Right cardiac atrium (tissue), 5 donors: ENCODE results near the gene PITPNC1. TPM values are rescaled to one million over a fixed set of nuclear protein-coding genes. Genes with fewer than 3 reads are reported as not detected.
A peak's percentile ranks its signal among the peaks of the same experiment; 100 is the strongest.
"Not testable (repeated sequence)": the region's sequence is repeated elsewhere in the genome, so short reads cannot be mapped to it uniquely, and the experiment has no call there.

Source experiments
- ATAC-seq, 2 donors: fragments of 200-7000 bp; cut with Tn5 transposase; one replicate each; pipeline versions ENCODE4 v1.8.0 to v1.9.1; 2020; ENCODE audit warnings: moderate library complexity in 2 of 2, mild to moderate bottlenecking in 1 of 2
- DNase-seq, 3 donors: peaks; one replicate each; pipeline ENCODE4 v3.0.0-alpha.2; 2020
- H3K27ac ChIP-seq: one replicate; pipeline ENCODE4 v1.5.1; 2013; ENCODE audit warnings: mild to moderate bottlenecking, low read length, control low read depth, moderate library complexity
- H3K27me3 ChIP-seq: one replicate; pipeline ENCODE4 v1.6.1; 2013; ENCODE audit not compliant: control insufficient read depth, insufficient read depth
- H3K4me1 ChIP-seq: one replicate; pipeline ENCODE4 v1.6.1; 2013; ENCODE audit warnings: low read length; ENCODE audit not compliant: control insufficient read depth, insufficient read depth
- H3K4me3 ChIP-seq: one replicate; pipeline ENCODE4 v1.5.1; 2013; ENCODE audit warnings: low read length, control low read depth
- H3K9me3 ChIP-seq: one replicate; pipeline ENCODE4 v1.6.1; 2013; ENCODE audit warnings: low read length; ENCODE audit not compliant: control insufficient read depth
- WGBS: extraction: QIAGEN DNeasy Blood & Tissue Kit; methylation state at CpG from one replicate; pipeline ENCODE4 v1.1.7; 2013; 5-methylcytosine and 5-hydroxymethylcytosine counted together
- intact Hi-C, 4 donors: fragments of 100-400 bp; cut with DNase I; formaldehyde crosslinking; loops; one replicate each; pipeline versions ENCODE4 v1.11.0 to v1.14.0; 2022 to 2023
- polyA plus RNA-seq: library from polyadenylated mRNA; stranded (reverse); fragments of 200-250 nt; gene quantifications from one replicate; pipeline ENCODE4 v1.2.3, GENCODE V29; 2013
- total RNA-seq, 4 donors: library from RNA; stranded (reverse); fragmentation: NEBNext Ultra II Directional; extraction: Animal tissue kit (Norgen Biotek cat#: 25700); gene quantifications; one replicate each; pipeline ENCODE4 v1.2.1, GENCODE V29; 2021
- donor health status: healthy with polysubstance abuse.
- donor health status: DM: no; HTN: yes; CAD: no.
- donor health status: DM: no; HTN: no; CAD: no.
- donor health status: DM: no; HTN: yes; CAD: no; lungs with severe emphysema.
- donor health status: DM: yes; HTN: yes; CAD: no.

Gene PITPNC1
- total and polyA plus RNA-seq, 5 donors: 8.6 to 29.7 (median 24.1) TPM

DNA sequence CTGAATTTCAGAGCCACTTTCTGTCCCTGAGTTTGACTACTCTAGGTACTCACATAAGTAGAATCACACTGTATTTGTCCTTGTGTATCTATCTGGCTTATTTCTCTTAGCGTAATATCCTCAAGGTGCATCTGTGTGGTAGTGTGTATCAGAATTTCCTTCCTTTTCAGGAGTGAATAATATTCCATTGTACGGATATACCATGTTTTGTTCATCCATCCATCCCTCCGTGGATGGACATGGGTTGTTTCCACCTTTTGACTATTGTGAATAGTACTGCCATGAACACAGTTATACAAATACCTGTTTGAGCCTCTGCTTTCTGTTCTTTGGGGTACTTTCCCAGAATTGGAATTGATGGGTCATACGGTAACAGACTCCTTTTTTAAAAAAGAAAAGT is 111.7 kb downstream of the PITPNC1 start:
- WGBS: 99% methylated on average over 4 of the region's 4 CpGs
- Histone ChIP-seq H3K4me1 (peaks cover 8% of the 10 kb centered on the region), H3K9me3 (no peaks in the 10 kb centered on the region), H3K27ac (no peak overlapping the region), H3K27me3 (no peaks in the 10 kb centered on the region), H3K4me3 (no peak overlapping the region)
- no peak for ATAC-seq
- intact Hi-C loops: loop anchor here in 1 of 4 donors (10.0 kb wide), 1 partner anchor 116 kb away; no protein-coding TSS in a partner anchor
- no peak for DNase-seq

DNA sequence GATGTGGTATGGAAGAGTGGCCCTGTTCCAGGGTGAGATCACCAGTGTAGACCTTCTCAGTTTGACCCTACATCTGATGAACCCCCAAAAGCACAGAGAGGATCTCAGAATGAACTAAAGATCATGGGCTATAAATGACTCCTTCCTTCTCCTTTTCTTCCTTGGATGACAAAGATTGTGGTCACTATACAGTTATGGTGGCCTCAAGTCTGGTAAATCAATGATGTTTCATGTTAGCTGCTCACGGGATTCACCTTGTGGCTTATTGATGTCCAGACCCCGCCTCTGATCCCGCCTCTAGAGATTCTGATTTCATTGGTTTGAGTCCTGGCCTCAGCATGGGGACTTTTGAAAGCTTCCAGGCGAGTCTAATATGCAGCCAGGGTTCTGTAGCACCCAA is 112.2 kb downstream of the PITPNC1 start:
- 82% methylated on average over 4 of the region's 4 CpGs for WGBS
- H3K4me1 ChIP-seq: peaks cover 8% of the 10 kb centered on the region
- H3K27ac ChIP-seq: no peak overlapping the region
- no peaks in the 10 kb centered on the region for H3K9me3 ChIP-seq
- no peaks in the 10 kb centered on the region for H3K27me3 ChIP-seq
- no peak for DNase-seq
- no peak for ATAC-seq
- no peak overlapping the region for H3K4me3 ChIP-seq
- intact Hi-C loops: loop anchor here in 1 of 4 donors (10.0 kb wide), 1 partner anchor 116 kb away; no protein-coding TSS in a partner anchor

DNA sequence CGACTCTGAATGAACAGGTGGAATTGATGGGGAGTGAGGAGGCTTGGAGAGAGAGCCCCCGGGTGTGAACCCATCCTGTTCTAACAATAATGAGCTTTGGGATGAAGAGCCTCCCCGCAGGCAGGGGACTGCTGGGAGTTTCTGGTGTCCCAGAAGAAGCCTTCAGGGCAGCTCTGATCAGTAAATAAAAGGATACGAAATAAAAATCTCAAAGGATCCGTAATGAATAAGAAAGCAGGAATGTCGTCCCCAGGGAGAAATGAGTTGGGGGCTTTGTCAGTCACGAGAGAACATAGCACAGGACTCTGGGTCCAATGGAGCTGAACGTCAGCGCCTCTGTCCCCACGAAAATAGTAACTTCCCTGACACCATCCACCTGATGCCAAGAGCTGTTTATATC is 113.4 kb downstream of the PITPNC1 start:
- ATAC-seq (peak; percentile 27 to 31), DNase-seq (no peak)
- WGBS: 35% methylated on average over 10 of the region's 10 CpGs
- Histone ChIP-seq H3K27me3 (no peaks in the 10 kb centered on the region), H3K4me3 (peak overlapping the region; percentile 21), H3K9me3 (no peaks in the 10 kb centered on the region), H3K4me1 (peaks cover 8% of the 10 kb centered on the region), H3K27ac (peak overlapping the region; percentile 72)
- intact Hi-C loops: no loop called here

DNA sequence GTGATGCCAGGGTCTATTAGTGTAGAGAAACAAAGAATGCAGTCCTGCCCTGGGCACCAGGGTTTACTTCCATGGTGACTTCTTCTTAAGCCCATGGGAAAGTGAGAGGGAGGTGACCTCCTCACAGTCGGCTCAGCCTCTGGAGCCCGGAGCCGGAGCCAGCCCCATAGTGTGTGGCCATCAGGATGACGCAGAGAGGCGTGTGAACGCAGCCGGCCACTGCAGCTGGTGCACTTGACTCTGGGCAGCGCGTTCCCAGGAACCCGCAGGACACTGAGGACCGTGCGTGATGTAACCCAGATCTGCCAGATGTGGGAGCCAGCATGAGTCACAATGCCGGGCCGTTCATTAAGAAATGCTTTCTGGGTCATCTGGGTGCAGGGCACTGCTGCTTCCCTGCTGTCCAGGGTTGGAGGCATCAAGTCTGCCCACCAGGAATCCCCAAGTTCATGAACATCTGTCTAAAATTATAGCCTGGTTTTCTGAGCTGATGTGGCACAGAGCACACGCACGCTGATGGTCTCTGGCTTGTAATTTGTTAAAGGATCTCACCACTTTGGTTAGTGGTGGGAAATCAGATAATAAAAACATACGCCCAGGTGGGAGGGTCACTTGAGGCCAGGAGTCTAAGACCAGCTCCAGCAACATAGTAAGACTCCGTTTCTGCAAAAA is 114.1 kb downstream of the PITPNC1 start:
- 27% methylated on average over 18 of the region's 18 CpGs for WGBS
- DNase-seq (peak; percentile 93 to 95 (median 94)), ATAC-seq (peak; percentile 97 to 98)
- H3K27ac ChIP-seq: peak overlapping the region; percentile 84
- H3K4me3 ChIP-seq: peak overlapping the region; percentile 21
- intact Hi-C loops: no loop called here
- no peaks in the 10 kb centered on the region for H3K9me3 ChIP-seq
- no peaks in the 10 kb centered on the region for H3K27me3 ChIP-seq
- peaks cover 8% of the 10 kb centered on the region for H3K4me1 ChIP-seq

DNA sequence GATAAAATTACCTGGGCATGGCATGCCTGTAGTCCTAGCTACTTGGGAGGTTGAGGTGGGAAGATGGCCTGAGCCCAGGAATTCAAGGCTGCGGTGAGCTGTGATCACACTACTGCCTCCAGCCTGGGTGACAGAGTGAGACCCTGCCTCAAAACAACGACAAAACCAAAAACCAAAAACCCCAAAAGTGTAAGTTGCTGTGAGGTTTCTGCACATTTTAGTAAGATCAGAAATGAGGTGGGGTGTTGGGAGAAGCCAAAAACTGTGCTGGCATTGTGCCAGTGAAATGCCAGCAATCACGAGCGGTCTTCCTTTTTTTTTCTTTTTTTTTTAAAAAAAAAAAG is 114.6 kb downstream of the PITPNC1 start:
- DNase-seq: no peak
- Histone ChIP-seq H3K9me3 (no peaks in the 10 kb centered on the region), H3K27me3 (no peaks in the 10 kb centered on the region), H3K4me3 (no peak overlapping the region), H3K4me1 (peaks cover 8% of the 10 kb centered on the region), H3K27ac (peak overlapping the region; percentile 84)
- ATAC-seq: no peak
- intact Hi-C loops: no loop called here
- 57% methylated on average over 4 of the region's 4 CpGs for WGBS

DNA sequence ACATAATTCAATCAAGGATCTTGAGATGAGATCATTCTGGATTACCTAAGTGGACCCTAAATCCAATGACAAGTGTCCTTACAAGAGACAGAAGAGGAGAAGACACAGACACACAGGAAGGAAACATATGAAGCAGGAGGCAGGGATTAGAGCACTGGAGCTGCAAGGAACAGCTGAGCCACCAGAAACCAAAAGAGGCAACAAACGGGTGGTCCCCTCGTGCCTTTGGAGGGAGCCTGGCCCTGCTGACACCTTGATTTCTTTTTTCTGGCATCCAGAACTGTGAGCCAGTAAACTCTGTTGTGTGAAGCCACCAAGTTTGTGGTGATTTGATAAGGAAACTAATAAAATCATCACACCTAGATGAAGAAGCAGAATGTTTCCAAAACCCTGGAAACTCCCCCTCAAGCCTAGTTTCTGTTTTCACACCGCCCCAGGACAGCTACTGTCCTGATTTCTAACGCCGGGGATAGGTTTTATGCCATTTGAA is 115.2 kb downstream of the PITPNC1 start:
- Histone ChIP-seq H3K9me3 (no peaks in the 10 kb centered on the region), H3K4me3 (no peak overlapping the region), H3K27ac (no peak overlapping the region), H3K4me1 (peaks cover 8% of the 10 kb centered on the region), H3K27me3 (no peaks in the 10 kb centered on the region)
- 41% methylated on average over 5 of the region's 5 CpGs for WGBS
- intact Hi-C loops: no loop called here
- no peak for DNase-seq
- ATAC-seq: no peak

DNA sequence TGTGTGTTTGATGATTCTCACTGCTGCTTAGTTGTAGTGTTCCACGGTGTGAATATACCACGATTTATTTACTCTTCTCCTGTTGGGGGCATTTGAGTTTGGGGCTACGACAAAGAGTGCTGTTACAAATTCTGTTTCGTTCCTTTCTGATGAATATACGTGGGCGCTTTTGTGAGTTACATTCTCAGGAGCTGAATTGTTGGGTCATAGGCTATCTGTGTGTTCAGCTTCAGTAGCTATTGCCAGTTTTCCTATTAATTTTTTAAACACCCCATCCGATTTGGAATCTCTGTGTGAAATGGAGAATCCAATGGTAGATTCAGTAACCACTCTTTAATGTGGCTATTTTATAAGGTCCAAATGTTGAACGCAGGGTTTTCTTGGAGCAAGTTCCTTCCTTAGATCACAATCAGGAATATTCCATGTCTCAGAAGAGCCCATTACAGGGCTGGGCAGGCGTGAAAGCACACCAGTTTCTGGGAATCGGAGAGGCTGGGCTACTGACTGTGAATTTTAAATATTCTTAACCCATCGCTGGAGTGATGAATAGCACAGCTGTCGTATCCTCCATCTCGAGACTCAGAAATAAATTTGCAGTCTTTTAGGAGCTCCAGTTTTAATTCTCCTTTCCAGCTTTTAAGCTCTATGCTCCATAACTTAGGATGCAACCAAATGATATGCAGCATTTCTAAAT is 115.9 kb downstream of the PITPNC1 start:
- Histone ChIP-seq H3K9me3 (no peaks in the 10 kb centered on the region), H3K27me3 (no peaks in the 10 kb centered on the region), H3K4me1 (peaks cover 8% of the 10 kb centered on the region), H3K27ac (no peak overlapping the region), H3K4me3 (no peak overlapping the region)
- no peak for DNase-seq
- WGBS: 50% methylated on average over 13 of the region's 13 CpGs
- ATAC-seq: peak in 1 of 2 donors; percentile 12
- intact Hi-C loops: no loop called here

DNA sequence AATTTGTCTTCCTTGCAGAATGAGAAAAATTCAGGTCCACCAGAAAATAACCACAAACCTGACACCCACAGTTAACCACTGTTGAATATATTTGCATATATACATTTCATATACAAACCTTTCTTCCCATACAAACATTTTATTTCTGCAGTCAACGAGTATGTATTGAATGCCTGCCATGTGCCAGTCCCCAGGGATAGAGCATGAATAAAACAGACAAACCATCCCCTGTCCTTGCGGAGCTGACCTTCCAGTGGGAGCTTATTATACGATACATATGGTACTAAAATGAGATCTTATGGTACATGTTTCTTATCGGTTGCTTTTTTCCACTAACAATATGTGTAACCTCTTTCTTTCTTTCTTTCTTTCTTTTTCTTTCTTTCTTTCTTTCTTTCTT is 116.7 kb downstream of the PITPNC1 start:
- Histone ChIP-seq H3K27ac (no peak overlapping the region), H3K9me3 (no peaks in the 10 kb centered on the region), H3K4me1 (peaks cover 8% of the 10 kb centered on the region), H3K4me3 (no peak overlapping the region), H3K27me3 (no peaks in the 10 kb centered on the region)
- intact Hi-C loops: no loop called here
- DNase-seq: no peak
- ATAC-seq: no peak
- WGBS: 58% methylated on average over 4 of the region's 4 CpGs

DNA sequence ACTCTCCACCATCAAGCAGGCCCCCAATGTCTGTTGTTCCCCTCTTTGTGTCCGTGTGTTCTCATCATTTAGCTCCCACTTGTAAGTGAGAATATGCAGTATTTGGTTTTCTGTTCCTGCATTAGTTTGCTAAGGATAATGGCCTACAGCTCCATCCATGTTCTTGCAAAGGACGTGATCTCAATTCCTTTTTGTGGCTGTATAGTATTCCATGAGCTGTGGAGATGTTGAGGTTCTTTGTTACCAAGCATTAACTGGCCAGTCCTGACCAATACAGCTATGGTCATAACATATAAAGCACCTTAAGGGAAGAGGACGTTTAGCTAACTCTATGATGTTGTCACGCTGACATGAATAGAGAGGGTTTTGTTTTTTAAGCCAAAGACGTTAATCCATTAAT is 118.5 kb downstream of the PITPNC1 start:
- H3K27ac ChIP-seq, DNase-seq, intact Hi-C loops, ATAC-seq, H3K9me3 ChIP-seq, H3K4me3 ChIP-seq, H3K4me1 ChIP-seq, H3K27me3 ChIP-seq: not testable (repeated sequence)
- WGBS: 96% methylated on average over 5 of the region's 5 CpGs

DNA sequence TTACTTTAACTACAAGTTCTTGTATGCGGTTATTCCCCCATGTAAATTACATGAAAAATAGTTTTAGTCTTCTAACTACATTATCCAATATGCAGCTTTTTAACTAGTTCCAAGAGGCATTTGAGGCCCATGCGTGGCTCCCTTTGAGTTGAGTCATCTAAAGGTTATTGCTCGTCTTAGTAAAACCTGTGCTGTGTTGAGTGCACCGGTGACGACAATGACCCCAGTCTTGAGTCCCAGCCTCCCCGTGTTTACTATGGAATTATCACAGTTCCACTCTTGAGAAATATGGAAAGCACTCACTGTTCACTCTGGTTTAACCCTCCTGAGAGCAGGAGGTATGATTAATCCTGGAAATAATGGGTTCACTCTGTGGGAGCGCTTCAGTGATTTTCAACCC is 119.2 kb downstream of the PITPNC1 start:
- no peak overlapping the region for H3K27ac ChIP-seq
- no peaks in the 10 kb centered on the region for H3K9me3 ChIP-seq
- 71% methylated on average over 7 of the region's 7 CpGs for WGBS
- intact Hi-C loops: no loop called here
- DNase-seq (no peak), ATAC-seq (no peak)
- H3K4me1 ChIP-seq: peaks cover 2% of the 10 kb centered on the region
- no peak overlapping the region for H3K4me3 ChIP-seq
- no peaks in the 10 kb centered on the region for H3K27me3 ChIP-seq

DNA sequence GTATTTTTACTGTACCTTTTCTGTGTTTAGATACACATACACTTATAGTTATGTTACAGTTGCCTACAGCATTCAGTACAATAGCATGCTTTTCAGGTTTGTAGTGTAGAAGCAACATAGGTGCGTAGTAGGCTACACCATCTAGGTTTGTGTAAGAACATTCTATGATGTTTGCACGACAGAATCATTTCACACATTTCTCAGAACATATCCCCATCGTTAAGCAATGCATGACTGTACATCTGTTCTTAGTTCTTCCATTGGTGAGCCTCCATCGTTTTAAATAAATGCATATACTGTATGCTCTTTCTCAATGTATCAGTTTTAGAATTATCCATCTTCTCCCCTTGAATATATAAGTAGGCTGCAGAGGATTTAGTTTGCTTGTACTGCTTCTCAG is 122.6 kb downstream of the PITPNC1 start:
- ATAC-seq (no peak), DNase-seq (no peak)
- no peak overlapping the region for H3K27ac ChIP-seq
- WGBS: 93% methylated on average over 4 of the region's 4 CpGs
- H3K9me3 ChIP-seq: no peaks in the 10 kb centered on the region
- H3K4me1 ChIP-seq: no peaks in the 10 kb centered on the region
- H3K27me3 ChIP-seq: no peaks in the 10 kb centered on the region
- intact Hi-C loops: no loop called here
- no peak overlapping the region for H3K4me3 ChIP-seq
